ENCODE measurements around the gene ASL.
"Not testable (repeated sequence)": the region's sequence is repeated elsewhere in the genome, so short reads cannot be mapped to it uniquely, and the experiment has no call there.

Gene ASL

GRCh38 chr7:66076462-66077329 lies 1.1 kb downstream of the ASL start:
- DNase-seq, result no peak

- no peak for DNase-seq
These were observed 2.4 kb downstream of the ASL start for GRCh38 chr7:66078067-66078466.

- no peak for DNase-seq
These were observed 6.5 kb downstream of the ASL start for GRCh38 chr7:66082083-66082482.

- DNase-seq, result no peak
These were observed 7.3 kb downstream of the ASL start for GRCh38 chr7:66082886-66083415.

GRCh38 chr7:66083677-66084076 lies 8.1 kb downstream of the ASL start:
- no peak for DNase-seq

GRCh38 chr7:66088861-66089838 lies 13.5 kb downstream of the ASL start:
- DNase-seq, result no peak

- no peak for DNase-seq
These were observed 17.0 kb downstream of the ASL start for GRCh38 chr7:66092654-66093053.

GRCh38 chr7:66095010-66095409 lies 19.4 kb downstream of the ASL start:
- DNase-seq, result no peak

- DNase-seq, result no peak
These were observed 23.6 kb downstream of the ASL start for GRCh38 chr7:66099232-66099550.

GRCh38 chr7:66099551-66100407 lies 24.2 kb downstream of the ASL start:
- DNase-seq, result peak; percentile 95

- DNase-seq, result peak; percentile 53
These were observed 24.9 kb downstream of the ASL start for GRCh38 chr7:66100408-66101050.

- DNase-seq, result not testable (repeated sequence)
These were observed 26.5 kb downstream of the ASL start for GRCh38 chr7:66102168-66102567.

GRCh38 chr7:66103994-66104393 lies 28.4 kb downstream of the ASL start:
- not testable (repeated sequence) for DNase-seq

- DNase-seq, result no peak
These were observed 29.7 kb downstream of the ASL start for GRCh38 chr7:66105263-66105748.

GRCh38 chr7:66108410-66108809 lies 32.8 kb downstream of the ASL start:
- not testable (repeated sequence) for DNase-seq

- no peak for DNase-seq
These were observed 35.2 kb downstream of the ASL start for GRCh38 chr7:66110856-66111255.

- peak; percentile 70 for DNase-seq
These were observed 39.4 kb downstream of the ASL start, which contains the start of gene CRCP for GRCh38 chr7:66114743-66115649. Gene CRCP, plus strand, starts transcription at chr7:66114847. Its CDS starts 116 bp downstream, at chr7:66114963.

GRCh38 chr7:66116680-66117420 lies 41.2 kb downstream of the ASL start:
- DNase-seq, result not testable (repeated sequence)

- DNase-seq, result no peak
These were observed 43.0 kb downstream of the ASL start for GRCh38 chr7:66118603-66119002.
